Gastrocnemius medialis (tissue), 4 donors: ENCODE results near the gene FEM1B. TPM values are rescaled to one million over a fixed set of nuclear protein-coding genes. Genes with fewer than 3 reads are reported as not detected.

Experiments used
- ATAC-seq, 2 donors: fragments of 150-250 bp; one replicate each; pipeline ENCODE4 v1.9.1; 2016
- DNase-seq, 2 donors: peaks; one replicate each; pipeline ENCODE4 v3.0.0-alpha.2; 2019
- H3K27ac ChIP-seq, 4 donors: fragments of 200-600 bp; sonication (generic); 1 replicate in 1 of 4; 2 replicates in 3 of 4; pipeline ENCODE4 v1.5.1; 2016 to 2018; ENCODE audit warnings: mild to moderate bottlenecking in 2 of 4, moderate library complexity in 1 of 4
- H3K27me3 ChIP-seq, 3 donors: fragments of 200-600 bp; sonication (generic) in 2 of 3; 1 replicate in 1 of 3; 2 replicates in 2 of 3; pipeline versions ENCODE4 v1.5.1 to v1.6.0; 2016 to 2019; ENCODE audit warnings: mild to moderate bottlenecking in 1 of 3, moderate library complexity in 1 of 3
- H3K36me3 ChIP-seq, 2 donors: fragments of 200-600 bp; sonication (generic) in 1 of 2; one replicate each; pipeline ENCODE4 v1.5.1; 2017 to 2018
- H3K4me1 ChIP-seq, 2 donors: fragments of 200-600 bp; sonication (generic) in 1 of 2; one replicate each; pipeline ENCODE4 v1.5.1; 2016 to 2017; ENCODE audit warnings: mild to moderate bottlenecking in 2 of 2
- H3K4me3 ChIP-seq, 4 donors: fragments of 200-600 bp; sonication (generic) in 3 of 4; 1 replicate in 1 of 4; 2 replicates in 3 of 4; pipeline ENCODE4 v1.5.1; 2016 to 2019; ENCODE audit warnings: mild to moderate bottlenecking in 2 of 4
- H3K9me3 ChIP-seq, 3 donors: fragments of 200-600 bp; sonication (generic) in 2 of 3; 1 replicate in 1 of 3; 2 replicates in 2 of 3; pipeline ENCODE4 v1.5.1; 2016 to 2019
- CTCF ChIP-seq, 5 experiments: fragments of 450-650 bp in 3 of 5; fragments of 200-600 bp in 2 of 5; sonication (generic) in 2 of 5; IDR thresholded peaks in 4 of 5; conservative IDR thresholded peaks in 1 of 5; 1 replicate in 4 of 5; 2 replicates in 1 of 5; pipeline ENCODE4 v1.5.1; 2016 to 2019; ENCODE audit warnings: antibody characterized with exemption in 5 of 5, mild to moderate bottlenecking in 3 of 5, moderate library complexity in 3 of 5
- POLR2A ChIP-seq, 2 donors: fragments of 450-650 bp; IDR thresholded peaks; one replicate each; pipeline ENCODE4 v1.6.1; 2017; ENCODE audit warnings: antibody characterized with exemption in 2 of 2, mild to moderate bottlenecking in 2 of 2, moderate library complexity in 2 of 2
- in situ Hi-C, 4 donors: fragments of 200-750 bp; cut with MboI; loops; one replicate each; pipeline versions ENCODE4 v1.15.0 to v1.8.0; 2017; ENCODE audit warnings: low sequenced_read_pairs in 4 of 4
- intact Hi-C: fragments of 100-400 bp; cut with DNase I; formaldehyde crosslinking; loops from one replicate; pipeline ENCODE4 v1.15.1; 2023; ENCODE audit warnings: low total_unique reads
- total RNA-seq, 4 donors: library from RNA; depleted of rRNA; stranded (reverse); fragments of >200 nt; gene quantifications; one replicate each; pipeline versions ENCODE4 v1.1.0 to v1.2.3, GENCODE V29; 2016

The FEM1B gene
- total RNA-seq, 4 donors from 2014 or later = 80.8 to 158 (median 124) TPM

GRCh38 chr15:68284616-68285258 lies 7.2 kb downstream of the FEM1B start:
- no peaks in the 10 kb centered on the region for H3K9me3 ChIP-seq
- peak overlapping the region; percentile 97 to 100 (median 99) for H3K27ac ChIP-seq
- intact Hi-C loops = no loop called here
- peak in 1 of 2 donors; percentile 10 for TF ChIP-seq POLR2A (IDR thresholded peaks at IDR 0.05)
- TF ChIP-seq CTCF (IDR thresholded peaks at IDR 0.05 in 4 of 5, conservative IDR thresholded peaks at IDR 0.05 in 1 of 5) = no peak
- H3K4me1 ChIP-seq = peaks cover 66 to 92% of the 10 kb centered on the region in 2 donors
- in situ Hi-C loops = no loop called here
- ATAC-seq (no peak), DNase-seq (no peak)
- H3K4me3 ChIP-seq = peak overlapping the region in 3 of 4 donors; percentile 6 to 77 (median 17)
- H3K36me3 ChIP-seq = peaks cover 0 to 18% of the 10 kb centered on the region in 2 donors
- H3K27me3 ChIP-seq = no peaks in the 10 kb centered on the region

GRCh38 chr15:68285259-68285980 lies 7.9 kb downstream of the FEM1B start:
- no peaks in the 10 kb centered on the region for H3K27me3 ChIP-seq
- peaks cover 70 to 92% of the 10 kb centered on the region in 2 donors for H3K4me1 ChIP-seq
- peak overlapping the region; percentile 6 to 77 (median 13) for H3K4me3 ChIP-seq
- intact Hi-C loops = no loop called here
- TF ChIP-seq CTCF (IDR thresholded peaks at IDR 0.05 in 4 of 5, conservative IDR thresholded peaks at IDR 0.05 in 1 of 5) = no peak
- no peak for TF ChIP-seq POLR2A (IDR thresholded peaks at IDR 0.05)
- in situ Hi-C loops = no loop called here
- H3K36me3 ChIP-seq = peaks cover 0 to 18% of the 10 kb centered on the region in 2 donors
- ATAC-seq = no peak
- H3K9me3 ChIP-seq = no peaks in the 10 kb centered on the region
- DNase-seq = no peak
- H3K27ac ChIP-seq = peak overlapping the region; percentile 97 to 100 (median 99)

- no peak for DNase-seq
- Histone ChIP-seq H3K4me1 (peaks cover 76 to 92% of the 10 kb centered on the region in 2 donors), H3K4me3 (peak overlapping the region in 1 of 4 donors; percentile 77), H3K36me3 (peaks cover 0 to 26% of the 10 kb centered on the region in 2 donors), H3K27me3 (no peaks in the 10 kb centered on the region), H3K27ac (peak overlapping the region; percentile 97 to 100 (median 99)), H3K9me3 (no peaks in the 10 kb centered on the region)
- no peak for ATAC-seq
- no peak for TF ChIP-seq POLR2A (IDR thresholded peaks at IDR 0.05)
- no peak for TF ChIP-seq CTCF (IDR thresholded peaks at IDR 0.05 in 4 of 5, conservative IDR thresholded peaks at IDR 0.05 in 1 of 5)
- intact Hi-C loops (no loop called here), in situ Hi-C loops (no loop called here)
Observed at GRCh38 chr15:68286256-68286655, 8.7 kb downstream of the FEM1B start.

GRCh38 chr15:68289057-68289456 lies 11.5 kb downstream of the FEM1B start:
- intact Hi-C loops = no loop called here
- H3K4me1 ChIP-seq = peaks cover 84 to 95% of the 10 kb centered on the region in 2 donors
- H3K4me3 ChIP-seq = peak overlapping the region in 1 of 4 donors; percentile 3
- peaks cover 0 to 30% of the 10 kb centered on the region in 2 donors for H3K36me3 ChIP-seq
- H3K9me3 ChIP-seq = no peaks in the 10 kb centered on the region
- ATAC-seq (peak; percentile 48 to 60), DNase-seq (no peak)
- in situ Hi-C loops = no loop called here
- TF ChIP-seq CTCF (IDR thresholded peaks at IDR 0.05 in 4 of 5, conservative IDR thresholded peaks at IDR 0.05 in 1 of 5) (no peak), POLR2A (IDR thresholded peaks at IDR 0.05) (no peak)
- H3K27ac ChIP-seq = peak overlapping the region; percentile 97 to 100 (median 99)
- no peaks in the 10 kb centered on the region for H3K27me3 ChIP-seq
